Gastrocnemius medialis (tissue), 4 donors: ENCODE measurements around the gene SPIN2A.

ENCODE experiments used
- POLR2A ChIP-seq, 2 donors: fragments of 450-650 bp; IDR thresholded peaks; one replicate each; pipeline ENCODE4 v1.6.1; 2017; ENCODE audit warnings: antibody characterized with exemption in 2 of 2, mild to moderate bottlenecking in 2 of 2, moderate library complexity in 2 of 2
- TF ChIP-seq, protein P1 (sequence below), 5 experiments: fragments of 450-650 bp in 3 of 5; fragments of 200-600 bp in 2 of 5; sonication (generic) in 2 of 5; IDR thresholded peaks in 4 of 5; conservative IDR thresholded peaks in 1 of 5; 1 replicate in 4 of 5; 2 replicates in 1 of 5; pipeline ENCODE4 v1.5.1; 2016 to 2019; ENCODE audit warnings: antibody characterized with exemption in 5 of 5, mild to moderate bottlenecking in 3 of 5, moderate library complexity in 3 of 5

DNA sequence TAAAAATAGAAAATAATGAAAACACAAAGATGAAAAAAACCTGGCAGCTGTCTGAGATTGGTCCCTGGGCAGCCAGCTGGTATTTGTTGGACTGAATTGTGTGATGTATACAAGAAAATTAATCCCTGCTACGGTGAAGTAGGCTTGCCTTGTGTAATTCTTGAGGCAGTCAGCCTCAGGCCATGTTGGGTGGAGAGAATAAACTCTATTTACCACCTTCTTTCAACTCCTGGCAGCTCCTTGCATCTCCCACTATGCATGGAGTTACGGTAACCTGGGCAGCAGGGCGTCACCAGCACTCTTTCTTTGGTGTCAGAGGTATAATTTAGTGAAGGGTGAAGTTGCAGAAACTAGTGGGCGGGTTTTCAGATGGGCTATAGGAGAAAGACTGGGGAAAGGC, 3.5 kb downstream of the SPIN2A start:
- TF ChIP-seq, protein P1, sequence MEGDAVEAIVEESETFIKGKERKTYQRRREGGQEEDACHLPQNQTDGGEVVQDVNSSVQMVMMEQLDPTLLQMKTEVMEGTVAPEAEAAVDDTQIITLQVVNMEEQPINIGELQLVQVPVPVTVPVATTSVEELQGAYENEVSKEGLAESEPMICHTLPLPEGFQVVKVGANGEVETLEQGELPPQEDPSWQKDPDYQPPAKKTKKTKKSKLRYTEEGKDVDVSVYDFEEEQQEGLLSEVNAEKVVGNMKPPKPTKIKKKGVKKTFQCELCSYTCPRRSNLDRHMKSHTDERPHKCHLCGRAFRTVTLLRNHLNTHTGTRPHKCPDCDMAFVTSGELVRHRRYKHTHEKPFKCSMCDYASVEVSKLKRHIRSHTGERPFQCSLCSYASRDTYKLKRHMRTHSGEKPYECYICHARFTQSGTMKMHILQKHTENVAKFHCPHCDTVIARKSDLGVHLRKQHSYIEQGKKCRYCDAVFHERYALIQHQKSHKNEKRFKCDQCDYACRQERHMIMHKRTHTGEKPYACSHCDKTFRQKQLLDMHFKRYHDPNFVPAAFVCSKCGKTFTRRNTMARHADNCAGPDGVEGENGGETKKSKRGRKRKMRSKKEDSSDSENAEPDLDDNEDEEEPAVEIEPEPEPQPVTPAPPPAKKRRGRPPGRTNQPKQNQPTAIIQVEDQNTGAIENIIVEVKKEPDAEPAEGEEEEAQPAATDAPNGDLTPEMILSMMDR (IDR thresholded peaks at IDR 0.05 in 4 of 5, conservative IDR thresholded peaks at IDR 0.05 in 1 of 5): no peak
- no peak for TF ChIP-seq POLR2A (IDR thresholded peaks at IDR 0.05)
